ENCODE measurements around the gene VPS37B.
A peak's percentile ranks its signal among the peaks of the same experiment; 100 is the strongest.

DNA sequence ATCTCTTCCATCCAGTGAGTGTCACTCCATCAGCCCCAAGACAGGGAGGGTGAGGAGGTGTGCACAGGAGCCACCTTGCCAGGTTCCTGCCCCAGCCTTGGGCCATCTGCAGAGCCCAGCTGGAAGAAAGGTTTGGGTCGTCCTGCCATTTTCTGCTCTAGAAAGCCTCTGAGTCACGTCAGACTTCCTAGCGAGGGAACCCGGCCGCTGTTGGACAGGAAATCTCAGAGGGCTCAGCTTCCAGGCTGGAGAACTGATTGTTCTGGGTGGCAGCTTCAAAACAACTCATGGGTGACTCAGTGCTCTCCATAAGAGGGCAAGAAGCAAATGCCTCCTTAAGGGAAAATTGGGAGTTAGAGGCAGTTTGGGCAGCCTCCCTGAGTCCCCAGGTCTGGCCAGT is 44.1 kb downstream of the VPS37B start:
- TF ChIP-seq, protein P1, sequence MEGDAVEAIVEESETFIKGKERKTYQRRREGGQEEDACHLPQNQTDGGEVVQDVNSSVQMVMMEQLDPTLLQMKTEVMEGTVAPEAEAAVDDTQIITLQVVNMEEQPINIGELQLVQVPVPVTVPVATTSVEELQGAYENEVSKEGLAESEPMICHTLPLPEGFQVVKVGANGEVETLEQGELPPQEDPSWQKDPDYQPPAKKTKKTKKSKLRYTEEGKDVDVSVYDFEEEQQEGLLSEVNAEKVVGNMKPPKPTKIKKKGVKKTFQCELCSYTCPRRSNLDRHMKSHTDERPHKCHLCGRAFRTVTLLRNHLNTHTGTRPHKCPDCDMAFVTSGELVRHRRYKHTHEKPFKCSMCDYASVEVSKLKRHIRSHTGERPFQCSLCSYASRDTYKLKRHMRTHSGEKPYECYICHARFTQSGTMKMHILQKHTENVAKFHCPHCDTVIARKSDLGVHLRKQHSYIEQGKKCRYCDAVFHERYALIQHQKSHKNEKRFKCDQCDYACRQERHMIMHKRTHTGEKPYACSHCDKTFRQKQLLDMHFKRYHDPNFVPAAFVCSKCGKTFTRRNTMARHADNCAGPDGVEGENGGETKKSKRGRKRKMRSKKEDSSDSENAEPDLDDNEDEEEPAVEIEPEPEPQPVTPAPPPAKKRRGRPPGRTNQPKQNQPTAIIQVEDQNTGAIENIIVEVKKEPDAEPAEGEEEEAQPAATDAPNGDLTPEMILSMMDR (IDR thresholded peaks at IDR 0.05) = no peak
- TF ChIP-seq POLR2A (IDR thresholded peaks at IDR 0.05) = no peak
- TF ChIP-seq EP300 (IDR thresholded peaks at IDR 0.05) = no peak
- peak; percentile 42 for TF ChIP-seq POLR2AphosphoS5 (IDR thresholded peaks at IDR 0.05)

Measured in gastroesophageal sphincter (tissue), 3 donors.